Skeletal muscle tissue (tissue), 4 donors: ENCODE results near the gene FRMD4B. TPM values are rescaled to one million over a fixed set of nuclear protein-coding genes. Genes with fewer than 3 reads are reported as not detected.

ENCODE experiments used
- H3K27ac ChIP-seq: one replicate; pipeline ENCODE4 v1.7.0; 2013; ENCODE audit warnings: mild to moderate bottlenecking, low read depth, low read length, inconsistent platforms
- H3K27me3 ChIP-seq, 3 donors: one replicate each; pipeline ENCODE4 v1.7.0; 2013; ENCODE audit warnings: low read length in 3 of 3; ENCODE audit not compliant: control insufficient read depth in 3 of 3, insufficient read depth in 3 of 3
- H3K36me3 ChIP-seq, 3 donors: one replicate each; pipeline ENCODE4 v1.7.0; 2013; ENCODE audit warnings: low read length in 3 of 3; ENCODE audit not compliant: control insufficient read depth in 3 of 3, insufficient read depth in 3 of 3
- H3K4me1 ChIP-seq, 3 donors: one replicate each; pipeline ENCODE4 v1.7.0; 2013; ENCODE audit warnings: low read length in 3 of 3, mild to moderate bottlenecking in 3 of 3; ENCODE audit not compliant: control insufficient read depth in 3 of 3, insufficient read depth in 3 of 3
- H3K4me3 ChIP-seq, 3 donors: one replicate each; pipeline ENCODE4 v1.7.0; 2013; ENCODE audit warnings: low read length in 3 of 3
- H3K9ac ChIP-seq, 3 donors: one replicate each; pipeline ENCODE4 v1.7.0; 2013; ENCODE audit warnings: low read length in 3 of 3, mild to moderate bottlenecking in 3 of 3, moderate library complexity in 2 of 3, low read depth in 1 of 3
- H3K9me3 ChIP-seq, 3 donors: one replicate each; pipeline ENCODE4 v1.7.0; 2013; ENCODE audit warnings: low read length in 3 of 3; ENCODE audit not compliant: control insufficient read depth in 3 of 3
- total RNA-seq: library from RNA; depleted of rRNA; stranded (reverse); fragments of >200 nt; gene quantifications from one replicate; pipeline ENCODE4 v1.2.3, GENCODE V29; 2014
- donor health status: Osteomylitis.

Gene FRMD4B
- total RNA-seq, 1 donor from 2014 or later, result 21.4 TPM

GRCh38 chr3:69191516-69191915 lies 194.4 kb downstream of the FRMD4B start:
- no peak overlapping the region for H3K4me3 ChIP-seq
- H3K4me1 ChIP-seq, result no peaks in the 10 kb centered on the region
- no peaks in the 10 kb centered on the region for H3K9me3 ChIP-seq
- H3K27ac ChIP-seq, result no peak overlapping the region
- H3K9ac ChIP-seq, result no peak overlapping the region
- peaks cover 0 to 34% (median 26%) of the 10 kb centered on the region in 3 donors for H3K36me3 ChIP-seq
- no peaks in the 10 kb centered on the region for H3K27me3 ChIP-seq

GRCh38 chr3:69189487-69189886 lies 196.4 kb downstream of the FRMD4B start:
- Histone ChIP-seq H3K4me3 (no peak overlapping the region), H3K4me1 (no peaks in the 10 kb centered on the region)

GRCh38 chr3:69186575-69187093 lies 199.3 kb downstream of the FRMD4B start:
- H3K4me3 ChIP-seq, result no peak overlapping the region
- H3K36me3 ChIP-seq, result peaks cover 0 to 25% (median 22%) of the 10 kb centered on the region in 3 donors
- H3K27ac ChIP-seq, result no peak overlapping the region
- H3K9ac ChIP-seq, result no peak overlapping the region
- H3K4me1 ChIP-seq, result no peaks in the 10 kb centered on the region
- H3K27me3 ChIP-seq, result no peaks in the 10 kb centered on the region
- H3K9me3 ChIP-seq, result no peaks in the 10 kb centered on the region

More at GRCh38 chr3:69189487-69189886, 196.4 kb downstream of the FRMD4B start:
- Histone ChIP-seq H3K27me3 (no peaks in the 10 kb centered on the region), H3K9ac (no peak overlapping the region), H3K27ac (no peak overlapping the region), H3K36me3 (peaks cover 0 to 28% (median 20%) of the 10 kb centered on the region in 3 donors), H3K9me3 (no peaks in the 10 kb centered on the region)

GRCh38 chr3:69182588-69183316 lies 203.1 kb downstream of the FRMD4B start:
- H3K9me3 ChIP-seq, result no peaks in the 10 kb centered on the region
- no peak overlapping the region for H3K4me3 ChIP-seq
- peaks cover 8 to 28% (median 25%) of the 10 kb centered on the region in 3 donors for H3K36me3 ChIP-seq
- no peak overlapping the region for H3K27ac ChIP-seq
- no peak overlapping the region for H3K9ac ChIP-seq
- H3K4me1 ChIP-seq, result peaks cover 0 to 5% (median 0%) of the 10 kb centered on the region in 3 donors
- no peaks in the 10 kb centered on the region for H3K27me3 ChIP-seq

GRCh38 chr3:69181592-69182211 lies 204.2 kb downstream of the FRMD4B start:
- Histone ChIP-seq H3K9ac (no peak overlapping the region), H3K36me3 (peaks cover 8 to 27% (median 21%) of the 10 kb centered on the region in 3 donors)

GRCh38 chr3:69180869-69181591 lies 204.9 kb downstream of the FRMD4B start:
- Histone ChIP-seq H3K36me3 (peaks cover 8 to 27% (median 18%) of the 10 kb centered on the region in 3 donors), H3K4me3 (no peak overlapping the region), H3K9me3 (no peaks in the 10 kb centered on the region), H3K27ac (no peak overlapping the region), H3K27me3 (no peaks in the 10 kb centered on the region), H3K9ac (no peak overlapping the region), H3K4me1 (peaks cover 0 to 7% (median 0%) of the 10 kb centered on the region in 3 donors)

More at GRCh38 chr3:69181592-69182211, 204.2 kb downstream of the FRMD4B start:
- no peak overlapping the region for H3K4me3 ChIP-seq
- no peaks in the 10 kb centered on the region for H3K9me3 ChIP-seq
- peaks cover 0 to 5% (median 0%) of the 10 kb centered on the region in 3 donors for H3K4me1 ChIP-seq
- H3K27me3 ChIP-seq, result no peaks in the 10 kb centered on the region
- H3K27ac ChIP-seq, result no peak overlapping the region

GRCh38 chr3:69179740-69180372 lies 206.0 kb downstream of the FRMD4B start:
- H3K9me3 ChIP-seq, result no peaks in the 10 kb centered on the region
- H3K4me1 ChIP-seq, result peaks cover 0 to 7% (median 0%) of the 10 kb centered on the region in 3 donors
- no peak overlapping the region for H3K9ac ChIP-seq
- H3K27me3 ChIP-seq, result no peaks in the 10 kb centered on the region
- H3K36me3 ChIP-seq, result peaks cover 8 to 27% (median 14%) of the 10 kb centered on the region in 3 donors
- H3K4me3 ChIP-seq, result no peak overlapping the region
- H3K27ac ChIP-seq, result no peak overlapping the region

GRCh38 chr3:69178838-69179739 lies 206.8 kb downstream of the FRMD4B start:
- H3K36me3 ChIP-seq, result peaks cover 8 to 23% (median 14%) of the 10 kb centered on the region in 3 donors
- H3K9me3 ChIP-seq, result no peaks in the 10 kb centered on the region
- no peaks in the 10 kb centered on the region for H3K27me3 ChIP-seq
- H3K9ac ChIP-seq, result no peak overlapping the region
- H3K4me3 ChIP-seq, result no peak overlapping the region
- H3K4me1 ChIP-seq, result peaks cover 0 to 7% (median 0%) of the 10 kb centered on the region in 3 donors
- no peak overlapping the region for H3K27ac ChIP-seq

- H3K36me3 ChIP-seq, result peaks cover 8 to 23% (median 14%) of the 10 kb centered on the region in 3 donors
- no peak overlapping the region for H3K27ac ChIP-seq
- H3K9ac ChIP-seq, result no peak overlapping the region
- peaks cover 0 to 7% (median 0%) of the 10 kb centered on the region in 3 donors for H3K4me1 ChIP-seq
- H3K4me3 ChIP-seq, result no peak overlapping the region
- no peaks in the 10 kb centered on the region for H3K27me3 ChIP-seq
- no peaks in the 10 kb centered on the region for H3K9me3 ChIP-seq
Observed at GRCh38 chr3:69178082-69178481, 207.8 kb downstream of the FRMD4B start.
